GM12878 (cell line): ENCODE results near the gene AMH. TPM values are rescaled to one million over a fixed set of nuclear protein-coding genes. Genes with fewer than 3 reads are reported as not detected.

ENCODE experiments used
- ATAC-seq: fragments of 200-7000 bp; cut with Tn5 transposase; 3 replicates; pipeline ENCODE4 v1.9.1; 2020; ENCODE audit warnings: mild to moderate bottlenecking, moderate library complexity
- BruUV-seq: library from RNA; stranded (reverse); fragments of 400-500 nt; replicated peaks from 2 replicates; lab custom pipeline; 2021; lab: Mats Ljungman, UMichigan
- CTCF ChIA-PET: fragments of 300-600 bp; sonication (Branson Sonifier 250); formaldehyde crosslinking; extraction: SDS; loops from one replicate; lab custom pipeline; 2021; ENCODE audit warnings: inconsistent platforms; lab: Yijun Ruan, JAX
- POLR2A ChIA-PET: fragments of 350-600 bp; formaldehyde crosslinking; extraction: SDS; loops from one replicate; lab custom pipeline; 2021; ENCODE audit warnings: inconsistent platforms; lab: Charles Lee
- RAD21 ChIA-PET: fragments of 300-600 bp; sonication (Branson Sonifier 250); formaldehyde crosslinking; loops from one replicate; lab custom pipeline; 2023; ENCODE audit warnings: antibody characterized with exemption; ENCODE audit not compliant: unreplicated experiment; lab: Charles Lee
- SMC1A ChIA-PET: fragments of 300-600 bp; sonication (Branson Sonifier 250); formaldehyde crosslinking; loops from one replicate; lab custom pipeline; 2023; ENCODE audit not compliant: unreplicated experiment, uncharacterized antibody; lab: Charles Lee
- DNase-seq: peaks from one replicate; pipeline ENCODE4 v3.0.0-alpha.2; 2011; ENCODE audit warnings: low read depth, low spot score
- FAIRE-seq: peaks from 3 replicates; lab custom pipeline; 2011; peaks lifted over from hg19 to GRCh38; lab: Jason Lieb, UNC
- H2AFZ ChIP-seq: 2 replicates; pipeline ENCODE4 v1.6.0; 2011; ENCODE audit warnings: low read depth, low read length, control low read depth; ENCODE audit not compliant: control insufficient read depth
- H3K27ac ChIP-seq: 2 replicates; pipeline ENCODE4 v1.5.1; 2011; ENCODE audit warnings: control low read depth; ENCODE audit not compliant: control insufficient read depth, insufficient read depth
- H3K27me3 ChIP-seq, 2 experiments: replicated peaks in 1 of 2; 2 replicates each; pipeline versions ENCODE4 v1.6.0 to v1.6.1; 2011; ENCODE audit warnings: low read length in 1 of 2; ENCODE audit not compliant: control insufficient read depth in 2 of 2, insufficient read depth in 2 of 2
- H3K36me3 ChIP-seq, 2 experiments: 2 replicates each; pipeline ENCODE4 v1.5.1; 2011; ENCODE audit warnings: low read length in 1 of 2; ENCODE audit not compliant: control insufficient read depth in 2 of 2, insufficient read depth in 2 of 2
- H3K4me1 ChIP-seq: 2 replicates; pipeline ENCODE4 v1.6.1; 2011; ENCODE audit warnings: mild to moderate bottlenecking, low read length, moderate library complexity, mixed read lengths; ENCODE audit not compliant: control insufficient read depth, insufficient read depth
- H3K4me2 ChIP-seq: 2 replicates; pipeline ENCODE4 v1.6.0; 2011; ENCODE audit warnings: control low read depth; ENCODE audit not compliant: control insufficient read depth, insufficient read depth
- H3K4me3 ChIP-seq: fragments of 200-600 bp; sonication (generic); 2 replicates; pipeline ENCODE4 v1.5.1; 2016
- H3K79me2 ChIP-seq: 2 replicates; pipeline ENCODE4 v1.6.0; 2011; ENCODE audit warnings: low read length; ENCODE audit not compliant: control insufficient read depth, insufficient read depth
- H3K9ac ChIP-seq: 2 replicates; pipeline ENCODE4 v1.8.0; 2011; ENCODE audit warnings: low read length, control low read depth, mixed read lengths; ENCODE audit not compliant: control insufficient read depth, insufficient read depth
- H3K9me3 ChIP-seq: replicated peaks from 3 replicates; pipeline ENCODE4 v1.5.1; 2011; ENCODE audit warnings: mild to moderate bottlenecking, low read length; ENCODE audit not compliant: control insufficient read depth, insufficient read depth
- H4K20me1 ChIP-seq: 2 replicates; pipeline ENCODE4 v1.6.0; 2011; ENCODE audit not compliant: control insufficient read depth, insufficient read depth
- HDGF ChIP-seq: fragments of 450-650 bp; IDR thresholded peaks from 2 replicates; pipeline ENCODE4 v1.6.1; 2016; ENCODE audit warnings: antibody characterized with exemption
- MEF2A ChIP-seq: IDR thresholded peaks from 2 replicates; pipeline ENCODE4 v1.6.1; 2011; ENCODE audit warnings: low read depth, mild to moderate bottlenecking, low read length, moderate library complexity; ENCODE audit not compliant: insufficient read depth
- MYC ChIP-seq: IDR thresholded peaks from 2 replicates; pipeline ENCODE4 v1.6.1; 2011; ENCODE audit warnings: mild to moderate bottlenecking, low read length, moderate library complexity, inconsistent platforms; ENCODE audit not compliant: insufficient read depth, insufficient replicate concordance, insufficient read length, severe bottlenecking
- NBN ChIP-seq: fragments of 450-650 bp; IDR thresholded peaks from 2 replicates; pipeline ENCODE4 v1.6.1; 2016
- NRF1 ChIP-seq: conservative IDR thresholded peaks from 2 replicates; pipeline ENCODE4 v1.6.1; 2011; ENCODE audit warnings: mild to moderate bottlenecking, low read depth, low read length, improper control_type of control experiment
- PKNOX1 ChIP-seq: fragments of 450-650 bp; IDR thresholded peaks from 2 replicates; pipeline ENCODE4 v1.6.1; 2016; ENCODE audit warnings: mild to moderate bottlenecking
- POLR2A ChIP-seq: IDR thresholded peaks from 2 replicates; pipeline ENCODE4 v1.6.1; 2011; ENCODE audit warnings: low read depth, mild to moderate bottlenecking, low read length
- WGBS: methylation state at CpG from one replicate; pipeline ENCODE4 v1.1.6; 2016; ENCODE audit warnings: low lambda C conversion rate; ENCODE audit not compliant: insufficient replicate concordance, insufficient coverage; ENCODE audit errors: missing lambda C conversion rate; 5-methylcytosine and 5-hydroxymethylcytosine counted together
- in situ Hi-C: fragments of 300-500 bp; cut with MboI; formaldehyde crosslinking; loops from 9 replicates; pipeline ENCODE4 v1.14.3; 2018; ENCODE audit warnings: mixed read lengths
- intact Hi-C: fragments of 100-400 bp; cut with micrococcal nuclease; formaldehyde crosslinking; loops from one replicate; pipeline ENCODE4 v1.14.2; 2022; ENCODE audit not compliant: unreplicated experiment
- polyA plus RNA-seq, 11 experiments: library from polyadenylated mRNA; depleted of rRNA in 4 of 11; unstranded in 6 of 11; stranded (reverse) in 5 of 11; fragments of >200 nt; fragmentation: Nextera tagmentation in 4 of 11; fragmentation: Illumina TruSeq in 1 of 11; extraction: Ambion mirVana in 4 of 11; extraction: Trizol in 1 of 11; gene quantifications; 1 replicate in 1 of 11; 2 replicates in 10 of 11; pipeline versions ENCODE4 v1.2.1 to v1.2.3, GENCODE V29; 2011 to 2016; ENCODE audit warnings: inconsistent platforms in 2 of 11, missing spikeins in 2 of 11, low read depth in 1 of 11
- total RNA-seq, 4 experiments: library from RNA; depleted of rRNA in 3 of 4; stranded (reverse); fragments of >200 nt in 3 of 4; fragmentation: Illumina TruSeq in 1 of 4; extraction: Trizol in 1 of 4; gene quantifications; 2 replicates each; pipeline versions ENCODE4 v1.2.1 to v1.2.3, GENCODE V29; 2013 to 2021

The AMH gene
- total and polyA plus RNA-seq, 10 of the 15 experiments (the other 5 are each of a cell fraction or from before 2014, with no cell fraction given), result 0.17 to 3.5 (median 0.81) TPM; not detected in 4

GRCh38 chr19:2271234-2272103 lies 22.3 kb downstream of the AMH start:
- no peak for ATAC-seq
- peaks cover 13% of the 10 kb centered on the region for H4K20me1 ChIP-seq

More at GRCh38 chr19:2271234-2272103, 22.3 kb downstream of the AMH start:
- Histone ChIP-seq H3K27ac (peak overlapping the region; percentile 89), H3K4me3 (peak overlapping the region; percentile 95), H3K27me3 (no peaks in the 10 kb centered on the region)
- WGBS, result under 1% methylated on average over 38 of the region's 43 CpGs
- intact Hi-C loops, result loop anchor here (5.0 to 10.0 kb wide), 2 partner anchors 351 to 513 kb away; partner anchors contain the start of genes SGTA and THOP1
- SMC1A ChIA-PET, result interaction anchor here (0.6 to 5.1 kb wide), 7 partner anchors 10 to 115 kb away, joined by 3 to 30 read pairs (median 4); no protein-coding TSS in a partner anchor
- no peak for TF ChIP-seq MYC
- no peak for TF ChIP-seq NBN
- TF ChIP-seq HDGF, result 0 out of 2 replicates have a peak, but pooled peaks have one; percentile 37
- no peak for TF ChIP-seq NRF1
- TF ChIP-seq POLR2A, result peak; percentile 80
- TF ChIP-seq MEF2A, result no peak
- TF ChIP-seq PKNOX1, result no peak
- TF ChIP-seq, all 136 proteins: peak for 2
- no peak for DNase-seq
- FAIRE-seq, result no peak
- H3K4me1 ChIP-seq, result peaks cover 16% of the 10 kb centered on the region
- peaks cover 58% of the 10 kb centered on the region for H3K79me2 ChIP-seq
- in situ Hi-C loops, result loop anchor here (5.0 to 10.0 kb wide), 3 partner anchors 34 to 343 kb away; partner anchors contain the start of genes PLEKHJ1 and SF3A2
- TSS peak; percentile 51 for BruUV-seq
- peak overlapping the region; percentile 92 for H3K4me2 ChIP-seq
- POLR2A ChIA-PET, result interaction anchor here (0.5 to 3.5 kb wide), 8 partner anchors 10 to 103 kb away, joined by 3 to 36 read pairs (median 4); no protein-coding TSS in a partner anchor
- H3K9me3 ChIP-seq, result no peaks in the 10 kb centered on the region
- H2AFZ ChIP-seq, result no peak overlapping the region
- RAD21 ChIA-PET, result interaction anchor here (0.8 to 4.5 kb wide), 8 partner anchors 11 to 115 kb away, joined by 3 to 44 read pairs (median 4); no protein-coding TSS in a partner anchor
- CTCF ChIA-PET, result interaction anchor here (0.9 to 6.4 kb wide), 10 partner anchors 10 to 375 kb away, joined by 3 to 46 read pairs (median 5); no protein-coding TSS in a partner anchor
- peak overlapping the region; percentile 97 for H3K9ac ChIP-seq
- peaks cover 4 to 19% of the 10 kb centered on the region in 2 experiments for H3K36me3 ChIP-seq
